GM12878 (cell line): ENCODE data around the gene BCAS3. TPM values are rescaled to one million over a fixed set of nuclear protein-coding genes. Genes with fewer than 3 reads are reported as not detected.

Source experiments
- ATAC-seq: fragments of 200-7000 bp; cut with Tn5 transposase; 3 replicates; pipeline ENCODE4 v1.9.1; 2020; ENCODE audit warnings: mild to moderate bottlenecking, moderate library complexity
- BruUV-seq: library from RNA; stranded (reverse); fragments of 400-500 nt; replicated peaks from 2 replicates; lab custom pipeline; 2021; lab: Mats Ljungman, UMichigan
- CTCF ChIA-PET: fragments of 300-600 bp; sonication (Branson Sonifier 250); formaldehyde crosslinking; extraction: SDS; loops from one replicate; lab custom pipeline; 2021; ENCODE audit warnings: inconsistent platforms; lab: Yijun Ruan, JAX
- POLR2A ChIA-PET: fragments of 350-600 bp; formaldehyde crosslinking; extraction: SDS; loops from one replicate; lab custom pipeline; 2021; ENCODE audit warnings: inconsistent platforms; lab: Charles Lee
- RAD21 ChIA-PET: fragments of 300-600 bp; sonication (Branson Sonifier 250); formaldehyde crosslinking; loops from one replicate; lab custom pipeline; 2023; ENCODE audit warnings: antibody characterized with exemption; ENCODE audit not compliant: unreplicated experiment; lab: Charles Lee
- SMC1A ChIA-PET: fragments of 300-600 bp; sonication (Branson Sonifier 250); formaldehyde crosslinking; loops from one replicate; lab custom pipeline; 2023; ENCODE audit not compliant: unreplicated experiment, uncharacterized antibody; lab: Charles Lee
- DNase-seq: peaks from one replicate; pipeline ENCODE4 v3.0.0-alpha.2; 2011; ENCODE audit warnings: low read depth, low spot score
- FAIRE-seq: peaks from 3 replicates; lab custom pipeline; 2011; peaks lifted over from hg19 to GRCh38; lab: Jason Lieb, UNC
- H2AFZ ChIP-seq: 2 replicates; pipeline ENCODE4 v1.6.0; 2011; ENCODE audit warnings: low read depth, low read length, control low read depth; ENCODE audit not compliant: control insufficient read depth
- H3K27ac ChIP-seq: 2 replicates; pipeline ENCODE4 v1.5.1; 2011; ENCODE audit warnings: control low read depth; ENCODE audit not compliant: control insufficient read depth, insufficient read depth
- H3K27me3 ChIP-seq, 2 experiments: replicated peaks in 1 of 2; 2 replicates each; pipeline versions ENCODE4 v1.6.0 to v1.6.1; 2011; ENCODE audit warnings: low read length in 1 of 2; ENCODE audit not compliant: control insufficient read depth in 2 of 2, insufficient read depth in 2 of 2
- H3K36me3 ChIP-seq, 2 experiments: 2 replicates each; pipeline ENCODE4 v1.5.1; 2011; ENCODE audit warnings: low read length in 1 of 2; ENCODE audit not compliant: control insufficient read depth in 2 of 2, insufficient read depth in 2 of 2
- H3K4me1 ChIP-seq: 2 replicates; pipeline ENCODE4 v1.6.1; 2011; ENCODE audit warnings: mild to moderate bottlenecking, low read length, moderate library complexity, mixed read lengths; ENCODE audit not compliant: control insufficient read depth, insufficient read depth
- H3K4me2 ChIP-seq: 2 replicates; pipeline ENCODE4 v1.6.0; 2011; ENCODE audit warnings: control low read depth; ENCODE audit not compliant: control insufficient read depth, insufficient read depth
- H3K4me3 ChIP-seq: fragments of 200-600 bp; sonication (generic); 2 replicates; pipeline ENCODE4 v1.5.1; 2016
- H3K79me2 ChIP-seq: 2 replicates; pipeline ENCODE4 v1.6.0; 2011; ENCODE audit warnings: low read length; ENCODE audit not compliant: control insufficient read depth, insufficient read depth
- H3K9ac ChIP-seq: 2 replicates; pipeline ENCODE4 v1.8.0; 2011; ENCODE audit warnings: low read length, control low read depth, mixed read lengths; ENCODE audit not compliant: control insufficient read depth, insufficient read depth
- H3K9me3 ChIP-seq: replicated peaks from 3 replicates; pipeline ENCODE4 v1.5.1; 2011; ENCODE audit warnings: mild to moderate bottlenecking, low read length; ENCODE audit not compliant: control insufficient read depth, insufficient read depth
- H4K20me1 ChIP-seq: 2 replicates; pipeline ENCODE4 v1.6.0; 2011; ENCODE audit not compliant: control insufficient read depth, insufficient read depth
- BMI1 ChIP-seq: fragments of 450-650 bp; IDR thresholded peaks from 2 replicates; pipeline ENCODE4 v1.6.1; 2016; ENCODE audit warnings: mild to moderate bottlenecking, moderate library complexity, borderline replicate concordance
- ESRRA ChIP-seq: IDR thresholded peaks from 2 replicates; pipeline ENCODE4 v1.6.1; 2012; ENCODE audit warnings: mild to moderate bottlenecking, low read length, improper control_type of control experiment
- EZH2 ChIP-seq: IDR thresholded peaks from 2 replicates; pipeline ENCODE4 v1.6.1; 2012; ENCODE audit warnings: low read depth, mild to moderate bottlenecking, control low read depth, inconsistent platforms, low read length, borderline replicate concordance; ENCODE audit not compliant: control insufficient read depth
- FOS ChIP-seq: IDR thresholded peaks from 3 replicates; pipeline ENCODE4 v1.6.1; 2011; ENCODE audit warnings: borderline replicate concordance; ENCODE audit not compliant: insufficient read length; ENCODE audit errors: extremely low read depth
- STAT1 ChIP-seq: fragments of 450-650 bp; conservative IDR thresholded peaks from 2 replicates; pipeline ENCODE4 v1.6.1; 2014; ENCODE audit warnings: antibody characterized with exemption, mild to moderate bottlenecking
- STAT3 ChIP-seq: IDR thresholded peaks from 2 replicates; pipeline ENCODE4 v1.6.1; 2011; ENCODE audit warnings: low read depth, low read length, improper control_type of control experiment
- SUZ12 ChIP-seq: fragments of 200-600 bp; sonication (generic); IDR thresholded peaks from one replicate; pipeline ENCODE4 v1.6.1; 2018; ENCODE audit warnings: antibody characterized with exemption, mild to moderate bottlenecking; ENCODE audit not compliant: unreplicated experiment
- ZBED1 ChIP-seq: IDR thresholded peaks from 2 replicates; pipeline ENCODE4 v1.6.1; 2016; ENCODE audit warnings: borderline replicate concordance
- ZNF207 ChIP-seq: fragments of 450-650 bp; IDR thresholded peaks from 2 replicates; pipeline ENCODE4 v1.6.1; 2014; ENCODE audit warnings: antibody characterized with exemption, mild to moderate bottlenecking, borderline replicate concordance
- WGBS: methylation state at CpG from one replicate; pipeline ENCODE4 v1.1.6; 2016; ENCODE audit warnings: low lambda C conversion rate; ENCODE audit not compliant: insufficient replicate concordance, insufficient coverage; ENCODE audit errors: missing lambda C conversion rate; 5-methylcytosine and 5-hydroxymethylcytosine counted together
- in situ Hi-C: fragments of 300-500 bp; cut with MboI; formaldehyde crosslinking; loops from 9 replicates; pipeline ENCODE4 v1.14.3; 2018; ENCODE audit warnings: mixed read lengths
- intact Hi-C: fragments of 100-400 bp; cut with micrococcal nuclease; formaldehyde crosslinking; loops from one replicate; pipeline ENCODE4 v1.14.2; 2022; ENCODE audit not compliant: unreplicated experiment
- polyA plus RNA-seq, 11 experiments: library from polyadenylated mRNA; depleted of rRNA in 4 of 11; unstranded in 6 of 11; stranded (reverse) in 5 of 11; fragments of >200 nt; fragmentation: Nextera tagmentation in 4 of 11; fragmentation: Illumina TruSeq in 1 of 11; extraction: Ambion mirVana in 4 of 11; extraction: Trizol in 1 of 11; gene quantifications; 1 replicate in 1 of 11; 2 replicates in 10 of 11; pipeline versions ENCODE4 v1.2.1 to v1.2.3, GENCODE V29; 2011 to 2016; ENCODE audit warnings: inconsistent platforms in 2 of 11, missing spikeins in 2 of 11, low read depth in 1 of 11
- total RNA-seq, 4 experiments: library from RNA; depleted of rRNA in 3 of 4; stranded (reverse); fragments of >200 nt in 3 of 4; fragmentation: Illumina TruSeq in 1 of 4; extraction: Trizol in 1 of 4; gene quantifications; 2 replicates each; pipeline versions ENCODE4 v1.2.1 to v1.2.3, GENCODE V29; 2013 to 2021
- TF ChIP-seq, protein P1 (sequence below): fragments of 450-650 bp; IDR thresholded peaks from 2 replicates; pipeline ENCODE4 v1.6.1; 2017; ENCODE audit warnings: mild to moderate bottlenecking
- TF ChIP-seq, protein P2 (sequence below): fragments of 450-650 bp; IDR thresholded peaks from 2 replicates; pipeline ENCODE4 v1.6.1; 2016; ENCODE audit warnings: mild to moderate bottlenecking, moderate library complexity, borderline replicate concordance
- TF ChIP-seq, protein P3 (sequence below): fragments of 450-650 bp; IDR thresholded peaks from 2 replicates; pipeline ENCODE4 v1.6.1; 2017; ENCODE audit warnings: mild to moderate bottlenecking, moderate library complexity

The BCAS3 gene
- total and polyA plus RNA-seq, 10 of the 15 experiments (the other 5 are each of a cell fraction or from before 2014, with no cell fraction given), result 2.1 to 11.0 (median 6.6) TPM

DNA sequence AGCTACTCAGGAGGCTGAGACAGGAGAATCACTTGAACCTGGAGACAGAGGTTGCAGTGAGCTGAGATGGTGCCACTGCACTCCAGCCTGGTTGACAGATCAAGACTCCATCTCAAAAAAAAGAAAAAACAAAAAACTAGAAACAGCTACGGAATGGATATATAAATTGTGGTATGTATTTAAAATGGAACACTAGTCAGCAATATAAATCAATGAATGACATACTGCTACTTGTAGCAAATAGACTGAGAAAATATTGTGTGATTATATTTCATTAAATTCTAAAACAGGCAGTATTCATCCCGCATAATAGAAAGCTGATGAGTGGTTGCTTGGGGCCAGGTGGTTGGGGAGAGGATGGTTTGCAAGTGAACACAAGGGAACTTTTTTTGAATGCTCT lies 261.7 kb downstream of the BCAS3 start:
- DNase-seq, result no peak
- Histone ChIP-seq H3K4me1 (no peaks in the 10 kb centered on the region), H3K9me3 (no peaks in the 10 kb centered on the region), H3K4me3 (no peak overlapping the region), H4K20me1 (no peaks in the 10 kb centered on the region), H3K27ac (no peak overlapping the region), H3K4me2 (no peak overlapping the region), H3K79me2 (no peaks in the 10 kb centered on the region), H3K9ac (no peak overlapping the region), H2AFZ (no peak overlapping the region), H3K27me3 (no peaks in the 10 kb centered on the region), H3K36me3 (no peaks in the 10 kb centered on the region)
- no TSS peak for BruUV-seq
- POLR2A ChIA-PET, result no interaction called here
- no peak for ATAC-seq
- 37% methylated on average over 2 of the region's 2 CpGs for WGBS
- CTCF ChIA-PET, result no interaction called here
- intact Hi-C loops (no loop called here), in situ Hi-C loops (no loop called here)
- no peak for TF ChIP-seq ESRRA
- no peak for TF ChIP-seq EZH2
- TF ChIP-seq SUZ12, result no peak
- TF ChIP-seq STAT1, result no peak
- TF ChIP-seq, protein P1, sequence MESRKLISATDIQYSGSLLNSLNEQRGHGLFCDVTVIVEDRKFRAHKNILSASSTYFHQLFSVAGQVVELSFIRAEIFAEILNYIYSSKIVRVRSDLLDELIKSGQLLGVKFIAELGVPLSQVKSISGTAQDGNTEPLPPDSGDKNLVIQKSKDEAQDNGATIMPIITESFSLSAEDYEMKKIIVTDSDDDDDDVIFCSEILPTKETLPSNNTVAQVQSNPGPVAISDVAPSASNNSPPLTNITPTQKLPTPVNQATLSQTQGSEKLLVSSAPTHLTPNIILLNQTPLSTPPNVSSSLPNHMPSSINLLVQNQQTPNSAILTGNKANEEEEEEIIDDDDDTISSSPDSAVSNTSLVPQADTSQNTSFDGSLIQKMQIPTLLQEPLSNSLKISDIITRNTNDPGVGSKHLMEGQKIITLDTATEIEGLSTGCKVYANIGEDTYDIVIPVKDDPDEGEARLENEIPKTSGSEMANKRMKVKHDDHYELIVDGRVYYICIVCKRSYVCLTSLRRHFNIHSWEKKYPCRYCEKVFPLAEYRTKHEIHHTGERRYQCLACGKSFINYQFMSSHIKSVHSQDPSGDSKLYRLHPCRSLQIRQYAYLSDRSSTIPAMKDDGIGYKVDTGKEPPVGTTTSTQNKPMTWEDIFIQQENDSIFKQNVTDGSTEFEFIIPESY, result no peak
- TF ChIP-seq STAT3, result no peak
- TF ChIP-seq, protein P2, sequence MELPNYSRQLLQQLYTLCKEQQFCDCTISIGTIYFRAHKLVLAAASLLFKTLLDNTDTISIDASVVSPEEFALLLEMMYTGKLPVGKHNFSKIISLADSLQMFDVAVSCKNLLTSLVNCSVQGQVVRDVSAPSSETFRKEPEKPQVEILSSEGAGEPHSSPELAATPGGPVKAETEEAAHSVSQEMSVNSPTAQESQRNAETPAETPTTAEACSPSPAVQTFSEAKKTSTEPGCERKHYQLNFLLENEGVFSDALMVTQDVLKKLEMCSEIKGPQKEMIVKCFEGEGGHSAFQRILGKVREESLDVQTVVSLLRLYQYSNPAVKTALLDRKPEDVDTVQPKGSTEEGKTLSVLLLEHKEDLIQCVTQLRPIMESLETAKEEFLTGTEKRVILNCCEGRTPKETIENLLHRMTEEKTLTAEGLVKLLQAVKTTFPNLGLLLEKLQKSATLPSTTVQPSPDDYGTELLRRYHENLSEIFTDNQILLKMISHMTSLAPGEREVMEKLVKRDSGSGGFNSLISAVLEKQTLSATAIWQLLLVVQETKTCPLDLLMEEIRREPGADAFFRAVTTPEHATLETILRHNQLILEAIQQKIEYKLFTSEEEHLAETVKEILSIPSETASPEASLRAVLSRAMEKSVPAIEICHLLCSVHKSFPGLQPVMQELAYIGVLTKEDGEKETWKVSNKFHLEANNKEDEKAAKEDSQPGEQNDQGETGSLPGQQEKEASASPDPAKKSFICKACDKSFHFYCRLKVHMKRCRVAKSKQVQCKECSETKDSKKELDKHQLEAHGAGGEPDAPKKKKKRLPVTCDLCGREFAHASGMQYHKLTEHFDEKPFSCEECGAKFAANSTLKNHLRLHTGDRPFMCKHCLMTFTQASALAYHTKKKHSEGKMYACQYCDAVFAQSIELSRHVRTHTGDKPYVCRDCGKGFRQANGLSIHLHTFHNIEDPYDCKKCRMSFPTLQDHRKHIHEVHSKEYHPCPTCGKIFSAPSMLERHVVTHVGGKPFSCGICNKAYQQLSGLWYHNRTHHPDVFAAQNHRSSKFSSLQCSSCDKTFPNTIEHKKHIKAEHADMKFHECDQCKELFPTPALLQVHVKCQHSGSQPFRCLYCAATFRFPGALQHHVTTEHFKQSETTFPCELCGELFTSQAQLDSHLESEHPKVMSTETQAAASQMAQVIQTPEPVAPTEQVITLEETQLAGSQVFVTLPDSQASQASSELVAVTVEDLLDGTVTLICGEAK, result no peak
- TF ChIP-seq, protein P3, sequence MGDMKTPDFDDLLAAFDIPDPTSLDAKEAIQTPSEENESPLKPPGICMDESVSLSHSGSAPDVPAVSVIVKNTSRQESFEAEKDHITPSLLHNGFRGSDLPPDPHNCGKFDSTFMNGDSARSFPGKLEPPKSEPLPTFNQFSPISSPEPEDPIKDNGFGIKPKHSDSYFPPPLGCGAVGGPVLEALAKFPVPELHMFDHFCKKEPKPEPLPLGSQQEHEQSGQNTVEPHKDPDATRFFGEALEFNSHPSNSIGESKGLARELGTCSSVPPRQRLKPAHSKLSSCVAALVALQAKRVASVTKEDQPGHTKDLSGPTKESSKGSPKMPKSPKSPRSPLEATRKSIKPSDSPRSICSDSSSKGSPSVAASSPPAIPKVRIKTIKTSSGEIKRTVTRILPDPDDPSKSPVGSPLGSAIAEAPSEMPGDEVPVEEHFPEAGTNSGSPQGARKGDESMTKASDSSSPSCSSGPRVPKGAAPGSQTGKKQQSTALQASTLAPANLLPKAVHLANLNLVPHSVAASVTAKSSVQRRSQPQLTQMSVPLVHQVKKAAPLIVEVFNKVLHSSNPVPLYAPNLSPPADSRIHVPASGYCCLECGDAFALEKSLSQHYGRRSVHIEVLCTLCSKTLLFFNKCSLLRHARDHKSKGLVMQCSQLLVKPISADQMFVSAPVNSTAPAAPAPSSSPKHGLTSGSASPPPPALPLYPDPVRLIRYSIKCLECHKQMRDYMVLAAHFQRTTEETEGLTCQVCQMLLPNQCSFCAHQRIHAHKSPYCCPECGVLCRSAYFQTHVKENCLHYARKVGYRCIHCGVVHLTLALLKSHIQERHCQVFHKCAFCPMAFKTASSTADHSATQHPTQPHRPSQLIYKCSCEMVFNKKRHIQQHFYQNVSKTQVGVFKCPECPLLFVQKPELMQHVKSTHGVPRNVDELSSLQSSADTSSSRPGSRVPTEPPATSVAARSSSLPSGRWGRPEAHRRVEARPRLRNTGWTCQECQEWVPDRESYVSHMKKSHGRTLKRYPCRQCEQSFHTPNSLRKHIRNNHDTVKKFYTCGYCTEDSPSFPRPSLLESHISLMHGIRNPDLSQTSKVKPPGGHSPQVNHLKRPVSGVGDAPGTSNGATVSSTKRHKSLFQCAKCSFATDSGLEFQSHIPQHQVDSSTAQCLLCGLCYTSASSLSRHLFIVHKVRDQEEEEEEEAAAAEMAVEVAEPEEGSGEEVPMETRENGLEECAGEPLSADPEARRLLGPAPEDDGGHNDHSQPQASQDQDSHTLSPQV, result no peak
- TF ChIP-seq BMI1, result no peak
- TF ChIP-seq ZBED1, result no peak
- TF ChIP-seq FOS, result no peak
- TF ChIP-seq ZNF207, result no peak
- SMC1A ChIA-PET, result interaction anchor here (0.9 to 1.2 kb wide), 2 partner anchors 17 to 219 kb away, joined by 3 to 4 read pairs; no protein-coding TSS in a partner anchor
- RAD21 ChIA-PET, result no interaction called here
- no peak for FAIRE-seq
